HG03342 (cell line): ENCODE data around the gene TPTE.
"Not testable (repeated sequence)": the region's sequence is repeated elsewhere in the genome, so short reads cannot be mapped to it uniquely, and the experiment has no call there.

Experiments
- ATAC-seq: cut with Tn5 transposase; IDR thresholded peaks from one replicate; pipeline ENCODE4 v1.9.1; 2021; ENCODE audit warnings: mild to moderate bottlenecking, moderate library complexity; ENCODE audit not compliant: unreplicated experiment

The TPTE gene

DNA sequence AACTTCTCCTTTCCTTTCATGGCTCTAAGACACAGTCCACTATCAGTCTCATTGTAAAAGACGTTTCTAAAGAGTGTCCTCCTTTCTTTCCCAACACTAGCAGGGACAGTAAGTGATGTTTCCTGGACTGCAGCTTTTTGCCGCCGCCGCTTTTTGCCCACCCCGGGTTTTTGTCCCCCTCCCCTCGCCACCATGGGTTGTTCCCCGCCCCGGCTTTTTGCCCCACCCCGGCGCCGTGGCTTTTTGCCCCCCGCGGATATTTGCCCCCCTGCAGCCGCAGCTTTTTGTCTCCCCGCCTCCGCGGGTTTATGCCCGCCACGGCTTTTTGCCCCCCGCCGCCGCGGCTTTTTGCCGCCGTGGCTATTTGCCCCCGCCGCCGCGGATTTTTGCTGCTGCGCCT is 95.2 kb downstream of the TPTE start:
- no peak for ATAC-seq

GRCh38 chr21:10617133-10617752 is 95.9 kb downstream of the TPTE start:
- not testable (repeated sequence) for ATAC-seq

DNA sequence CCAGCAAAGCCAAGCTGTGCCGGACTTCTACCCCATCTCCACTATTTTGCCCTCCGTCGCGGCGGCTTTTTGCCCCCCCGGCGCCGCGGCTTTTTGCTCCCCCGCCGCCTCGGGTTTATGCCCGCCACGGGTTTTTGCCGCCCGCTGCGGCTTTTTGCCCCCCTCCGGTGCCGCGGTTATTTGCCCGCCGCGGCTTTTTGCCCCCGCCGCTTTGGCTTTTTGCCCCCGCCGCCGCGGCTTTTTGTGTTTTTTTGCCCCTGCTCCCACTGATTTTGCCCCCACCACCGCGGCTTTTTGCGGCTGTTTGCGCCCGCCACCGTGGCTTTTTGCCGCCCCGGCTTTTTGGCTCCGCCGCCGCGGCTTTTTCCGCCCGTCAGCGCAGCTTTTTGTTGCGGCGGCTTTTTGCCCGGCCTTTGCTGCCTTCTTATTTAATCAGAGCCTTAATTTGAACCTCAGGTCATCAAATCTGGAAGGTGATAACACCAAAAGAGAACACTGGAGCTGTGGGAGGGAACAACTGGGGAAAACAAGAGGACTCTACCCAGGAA is 106.0 kb downstream of the TPTE start:
- ATAC-seq: no peak

- not testable (repeated sequence) for ATAC-seq
Measured at GRCh38 chr21:10629239-10629638, 107.9 kb downstream of the TPTE start.

DNA sequence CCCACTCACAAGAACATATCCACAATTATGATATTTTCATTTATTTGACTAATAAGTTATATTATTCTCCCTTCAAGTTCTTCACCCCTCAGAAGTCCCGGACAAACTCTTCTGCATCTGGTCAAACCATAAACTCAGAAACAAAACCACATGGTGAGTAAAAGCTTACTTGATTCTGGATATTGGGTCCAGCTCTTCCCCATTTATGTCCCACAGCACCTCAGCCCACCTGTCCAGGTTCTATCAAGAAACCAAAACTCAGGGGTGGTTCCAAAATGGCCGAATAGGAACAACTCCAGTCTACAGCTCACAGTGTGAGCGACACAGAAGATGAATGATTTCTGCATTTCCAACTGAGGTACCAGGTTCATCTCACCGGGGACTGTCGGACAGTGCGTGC is 109.4 kb downstream of the TPTE start:
- ATAC-seq: not testable (repeated sequence)

DNA sequence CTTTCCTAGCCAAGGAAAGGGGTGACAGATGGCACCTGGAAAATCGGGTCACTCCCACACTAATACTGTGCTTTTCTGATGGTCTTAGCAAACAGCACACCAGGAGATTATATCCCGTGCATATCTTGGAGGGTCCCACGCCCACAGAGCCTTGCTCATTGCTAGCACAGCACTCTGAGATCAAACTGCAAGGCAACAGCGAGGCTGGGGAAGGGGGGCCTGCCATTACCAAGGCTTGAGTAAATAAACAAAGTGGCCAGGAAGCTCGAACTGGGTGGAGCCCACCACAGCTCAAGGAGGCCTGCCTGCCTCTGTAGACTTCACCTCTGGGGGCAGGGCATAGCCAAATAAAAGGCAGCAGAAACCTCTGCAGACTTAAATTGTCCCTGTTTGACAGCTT is 109.9 kb downstream of the TPTE start:
- not testable (repeated sequence) for ATAC-seq

GRCh38 chr21:10638144-10638543 is 116.8 kb downstream of the TPTE start:
- not testable (repeated sequence) for ATAC-seq

GRCh38 chr21:10639123-10639522 is 117.7 kb downstream of the TPTE start:
- ATAC-seq: no peak

DNA sequence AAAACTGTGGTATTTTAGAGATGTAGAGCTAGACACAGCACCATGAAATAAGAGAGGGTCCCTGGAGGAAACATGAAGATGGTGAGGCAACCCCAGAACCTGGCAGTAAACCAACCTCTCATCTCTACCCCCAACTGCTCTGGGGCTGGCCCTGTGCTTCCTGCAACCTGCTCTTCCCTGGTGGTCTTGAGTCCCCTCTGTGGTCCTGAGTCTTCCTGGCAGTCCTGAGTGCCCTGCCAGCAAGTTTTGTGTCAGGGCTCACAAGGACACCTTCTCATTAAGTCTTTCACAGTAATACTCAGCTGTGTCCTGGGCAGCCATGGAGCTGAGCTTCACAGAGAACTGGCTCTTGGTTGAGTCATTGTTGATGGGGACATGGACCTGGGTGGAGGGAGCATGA is 118.4 kb downstream of the TPTE start:
- not testable (repeated sequence) for ATAC-seq

DNA sequence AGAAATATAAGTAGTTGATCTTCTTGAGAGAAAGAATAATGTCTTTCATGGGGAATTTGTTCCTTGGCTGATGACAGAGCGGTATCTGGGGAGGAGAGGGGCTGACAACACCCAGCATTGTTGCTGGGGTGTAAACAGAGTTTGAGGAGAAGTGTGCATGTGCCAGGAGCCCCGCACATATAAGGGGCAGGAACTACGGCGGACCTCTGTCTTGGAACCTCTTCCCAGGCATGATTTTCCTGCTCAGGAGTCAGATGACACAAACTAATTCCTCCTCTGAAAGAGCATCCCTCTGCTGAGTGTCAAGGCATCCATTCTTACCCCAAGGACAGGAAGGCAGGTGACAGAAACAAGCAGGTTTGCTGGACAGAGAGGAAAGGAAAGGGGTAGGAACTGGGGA is 119.1 kb downstream of the TPTE start:
- ATAC-seq: no peak

GRCh38 chr21:10641107-10641506 is 119.7 kb downstream of the TPTE start:
- no peak for ATAC-seq

- ATAC-seq: not testable (repeated sequence)
Measured at GRCh38 chr21:10645667-10646066, 124.3 kb downstream of the TPTE start.

GRCh38 chr21:10649350-10650149 is 128.2 kb downstream of the TPTE start:
- ATAC-seq: not testable (repeated sequence)

GRCh38 chr21:10650297-10650696 is 128.9 kb downstream of the TPTE start:
- ATAC-seq: not testable (repeated sequence)
